Mesenchymal stem cell (in vitro differentiated cells and primary cell): ENCODE data around the gene PDE9A.

ENCODE experiments used
- DNase-seq: peaks from one replicate; pipeline ENCODE4 v3.0.0-alpha.2; 2013
- H2AFZ ChIP-seq: one replicate; pipeline ENCODE4 v1.6.1; 2013; ENCODE audit warnings: low read depth, mild to moderate bottlenecking, control low read depth, inconsistent platforms, low read length, moderate library complexity
- H2AK5ac ChIP-seq: 2 replicates; pipeline ENCODE4 v1.6.1; 2013; ENCODE audit warnings: low read length, moderate library complexity, mild to moderate bottlenecking, inconsistent platforms; ENCODE audit not compliant: severe bottlenecking
- H2BK120ac ChIP-seq: one replicate; pipeline ENCODE4 v1.6.1; 2013; ENCODE audit warnings: low read depth, mild to moderate bottlenecking, inconsistent platforms, low read length, moderate library complexity
- H2BK12ac ChIP-seq, 2 experiments: one replicate each; pipeline ENCODE4 v1.6.1; 2013; ENCODE audit warnings: inconsistent platforms in 2 of 2, low read length in 2 of 2, mild to moderate bottlenecking in 2 of 2, moderate library complexity in 2 of 2, control low read depth in 1 of 2
- H2BK15ac ChIP-seq: one replicate; pipeline ENCODE4 v1.6.1; 2013; ENCODE audit warnings: mild to moderate bottlenecking, low read depth, inconsistent platforms; ENCODE audit not compliant: poor library complexity, severe bottlenecking
- H2BK5ac ChIP-seq: 2 replicates; pipeline ENCODE4 v1.6.1; 2013; ENCODE audit warnings: low read depth, mild to moderate bottlenecking, low read length, control low read depth, inconsistent platforms; ENCODE audit not compliant: poor library complexity, severe bottlenecking
- H3K14ac ChIP-seq, 2 experiments: one replicate each; pipeline ENCODE4 v1.6.1; 2013; ENCODE audit warnings: inconsistent platforms in 2 of 2, low read length in 2 of 2, control low read depth in 1 of 2, mild to moderate bottlenecking in 1 of 2, moderate library complexity in 1 of 2
- H3K18ac ChIP-seq, 2 experiments: one replicate each; pipeline ENCODE4 v1.6.1; 2013; ENCODE audit warnings: inconsistent platforms in 2 of 2, low read length in 2 of 2, control low read depth in 1 of 2, low read depth in 1 of 2, mild to moderate bottlenecking in 1 of 2
- H3K23ac ChIP-seq, 2 experiments: one replicate each; pipeline ENCODE4 v1.6.1; 2013; ENCODE audit warnings: inconsistent platforms in 2 of 2, low read length in 2 of 2, mild to moderate bottlenecking in 2 of 2, moderate library complexity in 2 of 2, control low read depth in 1 of 2
- H3K27ac ChIP-seq: 2 replicates; pipeline ENCODE4 v1.5.1; 2013; ENCODE audit warnings: mild to moderate bottlenecking, moderate library complexity, low read length, control low read depth, inconsistent platforms; ENCODE audit not compliant: poor library complexity, severe bottlenecking
- H3K27me3 ChIP-seq, 2 experiments: 2 replicates each; pipeline versions ENCODE4 v1.6.1 to v1.7.0; 2013; ENCODE audit warnings: low read length in 2 of 2, mild to moderate bottlenecking in 2 of 2, moderate library complexity in 2 of 2, control low read depth in 1 of 2, inconsistent platforms in 1 of 2; ENCODE audit not compliant: control insufficient read depth in 1 of 2, insufficient read depth in 1 of 2
- H3K36me3 ChIP-seq, 2 experiments: 2 replicates each; pipeline versions ENCODE4 v1.6.1 to v1.7.0; 2013; ENCODE audit warnings: low read length in 2 of 2, control low read depth in 1 of 2, inconsistent platforms in 1 of 2, low read depth in 1 of 2, mild to moderate bottlenecking in 1 of 2; ENCODE audit not compliant: insufficient read depth in 2 of 2, control insufficient read depth in 1 of 2
- H3K4ac ChIP-seq, 2 experiments: one replicate each; pipeline ENCODE4 v1.6.1; 2013; ENCODE audit warnings: inconsistent platforms in 2 of 2, low read length in 2 of 2, mild to moderate bottlenecking in 2 of 2, moderate library complexity in 2 of 2, control low read depth in 1 of 2, low read depth in 1 of 2
- H3K4me1 ChIP-seq: 2 replicates; pipeline ENCODE4 v1.6.1; 2013; ENCODE audit warnings: low read depth, low read length, control low read depth; ENCODE audit not compliant: control insufficient read depth, insufficient read depth
- H3K4me2 ChIP-seq: 2 replicates; pipeline ENCODE4 v1.6.1; 2013; ENCODE audit warnings: low read length, mild to moderate bottlenecking, inconsistent platforms; ENCODE audit not compliant: poor library complexity, severe bottlenecking
- H3K4me3 ChIP-seq, 2 experiments: 2 replicates each; pipeline versions ENCODE4 v1.5.1 to v1.7.0; 2013; ENCODE audit warnings: low read length in 2 of 2, mild to moderate bottlenecking in 2 of 2, control low read depth in 1 of 2, low read depth in 1 of 2; ENCODE audit not compliant: insufficient read depth in 1 of 2
- H3K79me1 ChIP-seq: replicated peaks from 2 replicates; pipeline ENCODE4 v1.6.1; 2013; ENCODE audit warnings: mild to moderate bottlenecking, control low read depth, low read length, inconsistent platforms; ENCODE audit not compliant: poor library complexity, severe bottlenecking
- H3K9ac ChIP-seq: 2 replicates; pipeline ENCODE4 v1.7.0; 2013; ENCODE audit warnings: mild to moderate bottlenecking, low read length, moderate library complexity
- H3K9me3 ChIP-seq: 2 replicates; pipeline ENCODE4 v1.7.0; 2013; ENCODE audit warnings: mild to moderate bottlenecking, low read length; ENCODE audit not compliant: control insufficient read depth
- H4K8ac ChIP-seq: one replicate; pipeline ENCODE4 v1.6.1; 2013; ENCODE audit warnings: inconsistent platforms, mild to moderate bottlenecking, low read length, moderate library complexity
- H4K91ac ChIP-seq: one replicate; pipeline ENCODE4 v1.6.1; 2013; ENCODE audit warnings: mild to moderate bottlenecking, low read length, inconsistent platforms
- WGBS: methylation state at CpG from one replicate; pipeline ENCODE4 v1.1.7; 2013; ENCODE audit warnings: mixed read lengths; 5-methylcytosine and 5-hydroxymethylcytosine counted together

Gene PDE9A

GRCh38 chr21:42747276-42747701 lies 93.9 kb downstream of the PDE9A start:
- Histone ChIP-seq H3K79me1 (no peaks in the 10 kb centered on the region), H3K27ac (no peak overlapping the region), H3K4me3 (no peak overlapping the region), H4K8ac (no peak overlapping the region), H2BK12ac (no peak overlapping the region), H3K36me3 (peaks cover 0 to 16% of the 10 kb centered on the region in 2 experiments), H3K18ac (no peak overlapping the region), H3K23ac (no peak overlapping the region), H3K4ac (no peak overlapping the region), H2AFZ (no peak overlapping the region), H3K27me3 (peaks cover 5 to 18% of the 10 kb centered on the region in 2 experiments), H3K4me1 (no peaks in the 10 kb centered on the region), H3K14ac (no peak overlapping the region), H3K9me3 (no peaks in the 10 kb centered on the region), H2BK120ac (no peak overlapping the region), H2AK5ac (no peak overlapping the region), H2BK5ac (no peak overlapping the region), H4K91ac (no peak overlapping the region), H3K4me2 (no peak overlapping the region), H2BK15ac (no peak overlapping the region), H3K9ac (no peak overlapping the region)
- 83% methylated on average over 10 of the region's 10 CpGs for WGBS
- no peak for DNase-seq

GRCh38 chr21:42747746-42748351 lies 94.4 kb downstream of the PDE9A start:
- Histone ChIP-seq H3K4me2 (no peak overlapping the region), H3K36me3 (peaks cover 0 to 16% of the 10 kb centered on the region in 2 experiments), H4K91ac (no peak overlapping the region), H3K27me3 (peaks cover 3 to 18% of the 10 kb centered on the region in 2 experiments), H4K8ac (no peak overlapping the region), H2BK5ac (no peak overlapping the region), H3K4ac (no peak overlapping the region), H3K18ac (no peak overlapping the region), H3K4me1 (no peaks in the 10 kb centered on the region), H3K79me1 (no peaks in the 10 kb centered on the region), H3K27ac (no peak overlapping the region), H2BK15ac (no peak overlapping the region), H2BK12ac (no peak overlapping the region), H3K9ac (no peak overlapping the region), H3K9me3 (no peaks in the 10 kb centered on the region), H2AFZ (no peak overlapping the region), H2AK5ac (no peak overlapping the region), H3K4me3 (no peak overlapping the region), H3K14ac (no peak overlapping the region), H3K23ac (no peak overlapping the region), H2BK120ac (no peak overlapping the region)
- WGBS: 89% methylated on average over 15 of the region's 15 CpGs
- DNase-seq: no peak

GRCh38 chr21:42748620-42749176 lies 95.3 kb downstream of the PDE9A start:
- H2BK12ac ChIP-seq: no peak overlapping the region
- H3K23ac ChIP-seq: no peak overlapping the region
- H2AFZ ChIP-seq: no peak overlapping the region
- H2BK15ac ChIP-seq: no peak overlapping the region
- no peak overlapping the region for H3K27ac ChIP-seq
- no peak overlapping the region for H3K4ac ChIP-seq
- DNase-seq: no peak
- H2BK120ac ChIP-seq: no peak overlapping the region
- no peak overlapping the region for H3K4me2 ChIP-seq
- no peak overlapping the region for H3K14ac ChIP-seq
- WGBS: 93% methylated on average over 13 of the region's 13 CpGs
- no peak overlapping the region for H4K91ac ChIP-seq
- H3K79me1 ChIP-seq: no peaks in the 10 kb centered on the region
- H3K9me3 ChIP-seq: no peaks in the 10 kb centered on the region
- peaks cover 0 to 16% of the 10 kb centered on the region in 2 experiments for H3K36me3 ChIP-seq
- no peak overlapping the region for H3K4me3 ChIP-seq
- peaks cover 0 to 18% of the 10 kb centered on the region in 2 experiments for H3K27me3 ChIP-seq
- H3K9ac ChIP-seq: no peak overlapping the region
- no peaks in the 10 kb centered on the region for H3K4me1 ChIP-seq
- no peak overlapping the region for H2AK5ac ChIP-seq
- H3K18ac ChIP-seq: no peak overlapping the region
- no peak overlapping the region for H4K8ac ChIP-seq
- H2BK5ac ChIP-seq: no peak overlapping the region

- no peak overlapping the region for H4K91ac ChIP-seq
- no peak overlapping the region for H3K23ac ChIP-seq
- H3K4me1 ChIP-seq: no peaks in the 10 kb centered on the region
- H2BK15ac ChIP-seq: no peak overlapping the region
- H3K14ac ChIP-seq: no peak overlapping the region
- H3K4me2 ChIP-seq: no peak overlapping the region
- no peak overlapping the region for H2AFZ ChIP-seq
- H2BK12ac ChIP-seq: no peak overlapping the region
- H3K36me3 ChIP-seq: peaks cover 0 to 4% of the 10 kb centered on the region in 2 experiments
- no peak overlapping the region for H4K8ac ChIP-seq
- H3K9me3 ChIP-seq: no peaks in the 10 kb centered on the region
- DNase-seq: no peak
- H3K4me3 ChIP-seq: no peak overlapping the region
- 87% methylated on average over 23 of the region's 23 CpGs for WGBS
- no peaks in the 10 kb centered on the region for H3K79me1 ChIP-seq
- no peak overlapping the region for H3K27ac ChIP-seq
- no peak overlapping the region for H3K4ac ChIP-seq
- no peak overlapping the region for H2BK5ac ChIP-seq
- peaks cover 0 to 14% of the 10 kb centered on the region in 2 experiments for H3K27me3 ChIP-seq
- no peak overlapping the region for H2BK120ac ChIP-seq
- H3K9ac ChIP-seq: no peak overlapping the region
- no peak overlapping the region for H3K18ac ChIP-seq
- H2AK5ac ChIP-seq: no peak overlapping the region
Measured at GRCh38 chr21:42750737-42751530, 97.5 kb downstream of the PDE9A start.
